Lower leg skin (tissue), 4 donors: ENCODE measurements around the gene TNFAIP8L1. TPM values are rescaled to one million over a fixed set of nuclear protein-coding genes. Genes with fewer than 3 reads are reported as not detected.

Experiments used
- DNase-seq, 2 donors: peaks; one replicate each; pipeline ENCODE4 v3.0.0-alpha.2; 2019; ENCODE audit warnings: low spot score in 2 of 2
- H3K4me3 ChIP-seq: fragments of 200-600 bp; sonication (generic); 2 replicates; pipeline ENCODE4 v1.5.1; 2017; ENCODE audit warnings: mild to moderate bottlenecking, low read depth; ENCODE audit not compliant: poor library complexity, severe bottlenecking
- POLR2A ChIP-seq, 2 donors: fragments of 450-650 bp; IDR thresholded peaks; one replicate each; pipeline ENCODE4 v1.6.1; 2016 to 2017; ENCODE audit warnings: antibody characterized with exemption in 2 of 2, mild to moderate bottlenecking in 1 of 2, moderate library complexity in 1 of 2
- WGBS, 2 donors: methylation state at CpG; one replicate each; pipeline ENCODE4 v1.1.5; 2018; 5-methylcytosine and 5-hydroxymethylcytosine counted together
- intact Hi-C: fragments of 100-400 bp; cut with DNase I; formaldehyde crosslinking; loops from one replicate; pipeline ENCODE4 v1.15.0; 2023; ENCODE audit warnings: low total_unique reads
- total RNA-seq, 4 donors: library from RNA; depleted of rRNA; stranded (reverse); fragments of >200 nt; gene quantifications; one replicate each; pipeline ENCODE4 v1.1.0, GENCODE V29; 2016
- TF ChIP-seq, protein P1 (sequence below), 3 donors: fragments of 450-650 bp; IDR thresholded peaks; one replicate each; pipeline ENCODE4 v1.5.1; 2016; ENCODE audit warnings: antibody characterized with exemption in 3 of 3, mild to moderate bottlenecking in 3 of 3, moderate library complexity in 2 of 3

Gene TNFAIP8L1
- total RNA-seq, 4 donors from 2014 or later = 3.1 to 11.6 (median 7.0) TPM

DNA sequence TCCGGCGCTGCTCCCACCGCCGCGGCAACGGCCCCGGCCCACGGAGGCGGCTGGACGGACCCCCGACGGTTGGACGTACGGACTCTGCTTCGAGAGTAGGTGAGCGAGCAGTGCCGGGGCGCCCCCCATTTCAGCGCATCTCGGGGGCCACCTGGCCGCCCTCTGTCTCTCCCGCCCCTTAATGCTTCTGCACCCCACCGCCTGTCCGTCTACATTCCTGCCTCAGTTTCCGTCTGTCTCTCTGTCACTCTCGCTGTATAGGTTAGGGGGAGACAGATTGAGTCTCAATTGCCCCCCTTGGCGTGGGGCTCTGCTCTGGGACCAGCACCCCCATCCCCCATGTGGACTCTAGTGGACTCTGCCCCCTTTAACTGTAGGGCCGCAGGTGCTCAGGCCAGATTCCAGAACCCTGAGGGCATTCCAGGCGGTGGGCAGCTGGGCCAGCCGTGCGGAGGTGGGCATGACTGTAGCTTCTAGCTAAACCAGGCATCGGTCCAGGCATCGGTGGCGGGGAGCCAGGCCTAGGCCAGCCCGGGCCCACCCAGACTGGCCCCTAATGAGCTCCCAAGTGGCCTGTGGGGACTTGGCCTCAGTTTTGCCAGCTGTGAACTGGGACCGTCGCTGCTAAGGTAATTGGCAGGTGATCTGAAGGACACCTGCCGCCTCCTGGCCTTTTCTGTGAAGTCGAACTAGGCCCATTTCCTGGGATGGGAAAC, 373 bp downstream of the TNFAIP8L1 start:
- peak in 1 of 2 donors; percentile 91 for DNase-seq
- no peak for TF ChIP-seq POLR2A (IDR thresholded peaks at IDR 0.05)
- WGBS, 2 donors = 7 to 9% methylated on average over 28 to 29 of the region's 39 CpGs
- intact Hi-C loops = loop anchor here (5.0 kb wide), 2 partner anchors 67 to 82 kb away; partner anchors contain the start of gene SEMA6B
- peak overlapping the region; percentile 47 for H3K4me3 ChIP-seq

- DNase-seq = no peak
- intact Hi-C loops = no loop called here
- 46 to 61% methylated on average over 14 to 17 of the region's 17 CpGs for WGBS, 2 donors
- TF ChIP-seq POLR2A (IDR thresholded peaks at IDR 0.05) = no peak
- TF ChIP-seq, protein P1, sequence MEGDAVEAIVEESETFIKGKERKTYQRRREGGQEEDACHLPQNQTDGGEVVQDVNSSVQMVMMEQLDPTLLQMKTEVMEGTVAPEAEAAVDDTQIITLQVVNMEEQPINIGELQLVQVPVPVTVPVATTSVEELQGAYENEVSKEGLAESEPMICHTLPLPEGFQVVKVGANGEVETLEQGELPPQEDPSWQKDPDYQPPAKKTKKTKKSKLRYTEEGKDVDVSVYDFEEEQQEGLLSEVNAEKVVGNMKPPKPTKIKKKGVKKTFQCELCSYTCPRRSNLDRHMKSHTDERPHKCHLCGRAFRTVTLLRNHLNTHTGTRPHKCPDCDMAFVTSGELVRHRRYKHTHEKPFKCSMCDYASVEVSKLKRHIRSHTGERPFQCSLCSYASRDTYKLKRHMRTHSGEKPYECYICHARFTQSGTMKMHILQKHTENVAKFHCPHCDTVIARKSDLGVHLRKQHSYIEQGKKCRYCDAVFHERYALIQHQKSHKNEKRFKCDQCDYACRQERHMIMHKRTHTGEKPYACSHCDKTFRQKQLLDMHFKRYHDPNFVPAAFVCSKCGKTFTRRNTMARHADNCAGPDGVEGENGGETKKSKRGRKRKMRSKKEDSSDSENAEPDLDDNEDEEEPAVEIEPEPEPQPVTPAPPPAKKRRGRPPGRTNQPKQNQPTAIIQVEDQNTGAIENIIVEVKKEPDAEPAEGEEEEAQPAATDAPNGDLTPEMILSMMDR (IDR thresholded peaks at IDR 0.05) = no peak
- H3K4me3 ChIP-seq = peak overlapping the region; percentile 47
Observed at GRCh38 chr19:4640247-4641000, 1.1 kb downstream of the TNFAIP8L1 start.

DNA sequence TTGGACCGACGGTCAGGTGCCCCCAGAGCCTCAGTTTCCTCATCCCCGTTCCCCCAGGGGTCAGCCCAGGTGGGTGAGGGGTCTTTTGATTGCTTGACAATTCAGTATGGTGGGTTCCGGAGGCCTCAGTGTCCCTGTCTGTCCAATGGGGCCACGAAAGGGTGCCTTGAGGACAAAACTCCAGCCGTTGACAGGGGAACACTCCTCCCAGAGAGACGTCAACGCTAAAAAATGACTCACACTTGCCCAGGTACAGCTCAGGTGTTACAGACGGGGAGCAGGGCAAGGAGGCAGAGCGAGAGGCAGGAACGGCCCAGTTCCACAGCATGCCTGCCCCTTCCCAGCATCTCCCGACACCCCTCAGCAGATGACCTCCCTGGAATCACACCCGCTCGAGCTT, 1.8 kb downstream of the TNFAIP8L1 start:
- WGBS, 2 donors = 58 to 70% methylated on average over 10 to 14 of the region's 14 CpGs
- intact Hi-C loops = no loop called here
- TF ChIP-seq, protein P1 (IDR thresholded peaks at IDR 0.05) = no peak
- no peak overlapping the region for H3K4me3 ChIP-seq
- DNase-seq = no peak

GRCh38 chr19:4642625-4643024, 3.3 kb downstream of the TNFAIP8L1 start:
- no peak for TF ChIP-seq POLR2A (IDR thresholded peaks at IDR 0.05)
- TF ChIP-seq, protein P1 (IDR thresholded peaks at IDR 0.05) = no peak
- intact Hi-C loops = no loop called here
- DNase-seq = no peak
- WGBS, 2 donors = 70 to 71% methylated on average over 6 of the region's 6 CpGs
- H3K4me3 ChIP-seq = no peak overlapping the region

DNA sequence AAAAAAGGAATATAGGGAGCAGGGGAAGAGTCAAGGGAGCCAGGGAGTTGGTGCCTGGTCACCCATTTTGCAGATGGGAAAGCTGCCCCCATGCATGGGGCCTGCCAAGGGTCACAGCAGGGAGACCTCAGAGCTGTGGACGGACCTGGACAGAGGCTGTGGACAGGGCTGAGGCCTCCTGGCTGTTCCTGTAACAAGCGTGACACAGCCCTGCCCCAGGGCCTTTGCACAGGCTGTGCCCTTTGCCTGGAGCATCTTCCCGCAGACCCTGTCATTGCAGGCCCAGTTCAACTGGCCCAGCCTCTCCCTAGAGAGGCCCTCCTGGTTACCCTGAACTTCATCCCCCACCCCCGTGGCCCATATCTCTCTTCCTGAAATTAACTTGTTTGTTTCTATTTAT, 6.4 kb downstream of the TNFAIP8L1 start:
- no peak for DNase-seq
- WGBS, 2 donors = 68 to 92% methylated on average over 4 of the region's 4 CpGs
- TF ChIP-seq, protein P1 (IDR thresholded peaks at IDR 0.05) = no peak
- TF ChIP-seq POLR2A (IDR thresholded peaks at IDR 0.05) = no peak
- H3K4me3 ChIP-seq = no peak overlapping the region
- intact Hi-C loops = no loop called here
